WERI-Rb-1 (cell line): ENCODE data around the gene ROS1.

ENCODE experiments used
- DNase-seq: peaks from one replicate; pipeline ENCODE4 v3.0.0-alpha.2; 2020
- H3K27ac ChIP-seq: fragments of 250-450 bp; sonication (Bioruptor Pico); 2 replicates; pipeline ENCODE4 v1.5.1; 2020; ENCODE audit warnings: mild to moderate bottlenecking, moderate library complexity
- H3K27me3 ChIP-seq: fragments of 250-450 bp; sonication (Bioruptor Pico); 2 replicates; pipeline ENCODE4 v1.5.1; 2021; ENCODE audit warnings: mild to moderate bottlenecking, low read depth, moderate library complexity; ENCODE audit not compliant: insufficient read depth, severe bottlenecking
- H3K36me3 ChIP-seq: fragments of 250-450 bp; sonication (Bioruptor Pico); 2 replicates; pipeline ENCODE4 v1.5.1; 2020; ENCODE audit warnings: mild to moderate bottlenecking, moderate library complexity
- H3K4me3 ChIP-seq: 2 replicates; pipeline ENCODE4 v1.5.1; 2011; ENCODE audit warnings: low read depth, mild to moderate bottlenecking, control low read depth, low read length
- H3K9me3 ChIP-seq: fragments of 250-450 bp; sonication (Bioruptor Pico); 2 replicates; pipeline ENCODE4 v1.5.1; 2021; ENCODE audit warnings: mild to moderate bottlenecking, moderate library complexity; ENCODE audit not compliant: severe bottlenecking
- TF ChIP-seq, protein P1 (sequence below): IDR thresholded peaks from 2 replicates; pipeline ENCODE4 v1.5.1; 2011; ENCODE audit warnings: low read depth, mild to moderate bottlenecking, control low read depth, inconsistent platforms, low read length

The ROS1 gene

DNA sequence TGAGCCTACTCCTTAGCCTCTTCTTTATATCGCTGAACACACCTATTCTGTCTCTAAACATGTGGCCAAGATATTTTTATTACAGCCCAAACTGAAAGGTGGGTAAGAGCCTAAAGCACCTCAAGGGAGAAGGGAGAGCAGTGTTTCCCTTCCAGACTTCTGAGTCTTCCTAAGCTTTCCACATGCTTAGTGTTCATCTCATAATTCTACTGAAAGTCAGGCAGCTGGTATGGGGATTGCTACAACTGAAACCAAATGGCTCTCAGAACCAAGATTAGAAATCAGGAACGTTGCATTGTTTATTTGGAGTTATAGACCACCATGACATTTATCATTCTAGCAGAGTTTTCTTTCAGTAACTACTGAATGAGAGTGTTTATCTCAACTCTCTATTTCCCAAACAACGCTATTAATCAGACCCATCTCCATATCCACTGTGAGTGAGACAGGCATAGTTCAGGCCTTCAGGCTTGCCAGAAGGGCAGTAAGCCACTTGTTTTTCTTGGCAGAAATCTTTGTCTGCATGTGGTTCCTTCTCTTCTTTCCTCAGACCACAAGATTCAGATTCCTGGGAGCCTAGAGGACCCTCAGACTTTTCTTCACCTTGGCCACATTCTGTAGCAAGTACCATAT, 137.5 kb downstream of the ROS1 start:
- H3K27me3 ChIP-seq: no peaks in the 10 kb centered on the region
- no peaks in the 10 kb centered on the region for H3K9me3 ChIP-seq
- no peaks in the 10 kb centered on the region for H3K36me3 ChIP-seq
- no peak for DNase-seq
- no peak overlapping the region for H3K4me3 ChIP-seq
- H3K27ac ChIP-seq: no peak overlapping the region
- TF ChIP-seq, protein P1, sequence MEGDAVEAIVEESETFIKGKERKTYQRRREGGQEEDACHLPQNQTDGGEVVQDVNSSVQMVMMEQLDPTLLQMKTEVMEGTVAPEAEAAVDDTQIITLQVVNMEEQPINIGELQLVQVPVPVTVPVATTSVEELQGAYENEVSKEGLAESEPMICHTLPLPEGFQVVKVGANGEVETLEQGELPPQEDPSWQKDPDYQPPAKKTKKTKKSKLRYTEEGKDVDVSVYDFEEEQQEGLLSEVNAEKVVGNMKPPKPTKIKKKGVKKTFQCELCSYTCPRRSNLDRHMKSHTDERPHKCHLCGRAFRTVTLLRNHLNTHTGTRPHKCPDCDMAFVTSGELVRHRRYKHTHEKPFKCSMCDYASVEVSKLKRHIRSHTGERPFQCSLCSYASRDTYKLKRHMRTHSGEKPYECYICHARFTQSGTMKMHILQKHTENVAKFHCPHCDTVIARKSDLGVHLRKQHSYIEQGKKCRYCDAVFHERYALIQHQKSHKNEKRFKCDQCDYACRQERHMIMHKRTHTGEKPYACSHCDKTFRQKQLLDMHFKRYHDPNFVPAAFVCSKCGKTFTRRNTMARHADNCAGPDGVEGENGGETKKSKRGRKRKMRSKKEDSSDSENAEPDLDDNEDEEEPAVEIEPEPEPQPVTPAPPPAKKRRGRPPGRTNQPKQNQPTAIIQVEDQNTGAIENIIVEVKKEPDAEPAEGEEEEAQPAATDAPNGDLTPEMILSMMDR: no peak

DNA sequence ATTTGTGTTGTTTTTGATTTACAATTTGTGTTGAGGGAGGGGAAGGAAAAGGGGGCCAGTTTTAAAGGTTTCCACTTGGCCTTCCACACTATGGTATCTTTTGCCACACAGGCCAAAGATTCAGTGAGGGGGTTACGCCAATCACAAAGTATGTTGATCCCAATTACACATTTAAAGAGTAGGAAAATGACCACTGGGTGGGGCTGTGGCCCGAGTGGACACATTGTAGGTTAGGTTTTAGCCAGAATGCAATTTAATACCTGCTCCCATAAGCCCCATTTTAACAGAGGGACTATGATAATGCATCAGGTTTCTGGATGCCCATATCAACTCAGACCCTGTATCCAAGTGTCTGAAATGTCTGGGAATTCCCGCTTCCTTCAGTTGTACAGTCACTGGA, 144.8 kb downstream of the ROS1 start:
- Histone ChIP-seq H3K36me3 (no peaks in the 10 kb centered on the region), H3K4me3 (no peak overlapping the region), H3K27ac (no peak overlapping the region), H3K9me3 (no peaks in the 10 kb centered on the region), H3K27me3 (no peaks in the 10 kb centered on the region)
- TF ChIP-seq, protein P1: peak; percentile 47
- DNase-seq: peak; percentile 47

DNA sequence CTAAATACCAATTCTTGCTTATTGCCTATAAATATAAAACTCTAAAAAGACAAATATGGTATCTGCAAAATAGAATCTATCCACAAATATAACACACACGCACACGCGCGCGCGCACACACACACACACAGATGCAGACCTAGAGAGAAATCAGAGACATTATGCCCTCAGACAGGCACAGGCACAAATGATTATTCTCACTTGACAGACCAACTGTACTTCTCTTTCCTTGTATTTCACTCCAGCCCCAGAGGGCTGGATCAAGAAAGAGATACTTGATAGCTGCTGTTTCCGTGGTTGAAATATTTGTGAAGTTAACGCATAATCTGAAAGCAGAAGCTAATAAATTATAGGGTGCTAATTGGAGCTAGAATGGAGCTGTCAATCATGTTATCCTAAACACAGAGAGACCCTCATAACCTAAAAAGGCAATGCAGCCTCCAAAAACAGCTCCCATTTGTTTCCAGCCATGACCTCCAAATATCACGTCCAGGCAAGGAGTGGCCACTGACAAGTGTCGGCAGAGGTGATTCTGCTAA, 148.9 kb downstream of the ROS1 start:
- H3K27me3 ChIP-seq: peaks cover 15% of the 10 kb centered on the region
- TF ChIP-seq, protein P1: no peak

DNA sequence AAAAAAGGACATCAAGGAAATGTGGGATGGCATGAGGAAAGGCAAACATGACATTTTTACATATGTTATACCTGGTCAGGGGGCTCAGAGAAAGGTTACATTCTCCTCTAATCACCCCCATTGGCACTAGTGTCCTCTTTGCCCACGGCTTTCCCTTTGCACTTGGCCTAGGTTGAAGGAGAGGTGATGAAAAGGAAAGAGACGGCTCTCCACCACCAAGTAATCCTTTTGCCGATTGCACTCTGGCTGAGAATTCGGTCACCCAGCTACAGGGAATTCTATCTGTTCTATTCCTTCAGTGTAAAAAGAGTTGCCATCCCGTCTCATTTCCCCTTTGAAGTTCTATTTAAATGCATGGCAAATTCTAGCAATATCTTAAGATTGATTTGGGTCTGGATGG, 150.0 kb downstream of the ROS1 start:
- Histone ChIP-seq H3K27ac (no peak overlapping the region), H3K36me3 (no peaks in the 10 kb centered on the region), H3K27me3 (peaks cover 26% of the 10 kb centered on the region), H3K4me3 (no peak overlapping the region), H3K9me3 (no peaks in the 10 kb centered on the region)
- TF ChIP-seq, protein P1: no peak
- no peak for DNase-seq

More for the DNA sequence above, 148.9 kb downstream of the ROS1 start:
- no peak overlapping the region for H3K27ac ChIP-seq
- no peaks in the 10 kb centered on the region for H3K9me3 ChIP-seq
- no peaks in the 10 kb centered on the region for H3K36me3 ChIP-seq
- no peak overlapping the region for H3K4me3 ChIP-seq
- no peak for DNase-seq

DNA sequence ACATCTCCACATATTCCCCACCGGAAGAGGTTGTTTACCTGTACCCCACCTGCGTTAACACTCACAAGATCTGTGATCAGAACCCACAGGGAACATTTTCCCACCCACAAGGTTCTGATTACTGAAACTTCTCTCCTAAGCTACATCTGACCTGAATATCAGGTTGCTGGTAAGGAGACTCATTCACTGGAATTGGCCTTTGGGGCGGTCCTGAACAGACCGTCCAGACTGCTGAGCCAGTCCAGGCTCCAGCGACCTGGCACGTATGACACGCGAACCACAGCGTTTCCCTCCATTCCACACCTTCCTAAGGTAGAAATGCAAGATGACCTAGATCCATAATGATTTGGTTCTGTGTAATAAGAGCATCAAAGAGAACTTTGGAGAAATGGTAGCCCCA, 150.5 kb downstream of the ROS1 start:
- Histone ChIP-seq H3K9me3 (no peaks in the 10 kb centered on the region), H3K36me3 (no peaks in the 10 kb centered on the region), H3K27me3 (peaks cover 30% of the 10 kb centered on the region), H3K4me3 (no peak overlapping the region), H3K27ac (no peak overlapping the region)
- TF ChIP-seq, protein P1: no peak
- DNase-seq: no peak

DNA sequence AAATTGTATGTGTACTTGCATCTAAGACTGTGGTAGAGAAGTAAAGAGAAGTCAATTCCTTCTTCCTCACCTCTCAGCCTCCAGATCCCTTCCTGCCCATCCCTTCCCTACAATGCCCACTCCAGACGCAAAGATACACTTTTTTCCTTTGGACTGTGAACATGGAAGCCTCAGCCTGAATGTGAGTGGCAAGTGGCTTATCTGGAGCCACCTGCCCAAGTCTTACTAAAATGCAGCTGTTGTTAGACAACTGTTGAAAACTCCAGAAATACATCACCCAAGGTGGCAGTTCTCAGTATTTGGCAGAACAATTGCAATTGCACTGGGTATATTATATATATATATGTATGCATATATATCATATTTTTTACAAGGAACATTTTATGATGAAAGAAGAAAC, 152.9 kb downstream of the ROS1 start:
- H3K36me3 ChIP-seq: no peaks in the 10 kb centered on the region
- DNase-seq: no peak
- TF ChIP-seq, protein P1: no peak
- H3K4me3 ChIP-seq: no peak overlapping the region
- no peaks in the 10 kb centered on the region for H3K9me3 ChIP-seq
- H3K27me3 ChIP-seq: peaks cover 53% of the 10 kb centered on the region
- no peak overlapping the region for H3K27ac ChIP-seq
